Measurements from ENCODE around the gene UQCRQ.

Gene UQCRQ

DNA sequence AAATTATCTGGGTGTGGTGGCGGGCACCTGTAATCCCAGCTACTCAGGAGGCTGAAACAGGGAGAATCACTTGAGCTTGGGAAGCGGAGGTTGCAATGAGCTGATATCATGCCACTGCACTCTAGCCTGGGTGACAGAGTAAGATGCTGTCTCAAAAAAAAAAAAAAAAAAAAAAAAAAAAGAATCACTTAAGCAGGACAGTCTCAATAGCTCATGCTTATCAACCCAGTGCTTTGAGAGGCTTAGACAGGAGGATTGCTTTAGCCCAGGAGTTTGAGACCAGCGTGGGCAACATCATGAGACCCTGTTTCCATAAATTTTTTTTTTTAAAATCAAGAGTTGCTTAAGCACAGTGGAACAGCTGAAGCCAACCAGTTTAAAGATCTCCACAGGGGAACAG is 49.6 kb downstream of the UQCRQ start:
- no peak for DNase-seq

All from stimulated activated CD4-positive, alpha-beta T cell treated with anti-CD3 and anti-CD28 coated beads, Interleukin-4, amount 100 ng/mL, for 24 hours (primary cell).